GM12878 (cell line): ENCODE data around the gene ELAVL1. TPM values are rescaled to one million over a fixed set of nuclear protein-coding genes. Genes with fewer than 3 reads are reported as not detected.
A peak's percentile ranks its signal among the peaks of the same experiment; 100 is the strongest.

Experiments used
- ATAC-seq: fragments of 200-7000 bp; cut with Tn5 transposase; 3 replicates; pipeline ENCODE4 v1.9.1; 2020; ENCODE audit warnings: mild to moderate bottlenecking, moderate library complexity
- BruUV-seq: library from RNA; stranded (reverse); fragments of 400-500 nt; replicated peaks from 2 replicates; lab custom pipeline; 2021; lab: Mats Ljungman, UMichigan
- CTCF ChIA-PET: fragments of 300-600 bp; sonication (Branson Sonifier 250); formaldehyde crosslinking; extraction: SDS; loops from one replicate; lab custom pipeline; 2021; ENCODE audit warnings: inconsistent platforms; lab: Yijun Ruan, JAX
- POLR2A ChIA-PET: fragments of 350-600 bp; formaldehyde crosslinking; extraction: SDS; loops from one replicate; lab custom pipeline; 2021; ENCODE audit warnings: inconsistent platforms; lab: Charles Lee
- RAD21 ChIA-PET: fragments of 300-600 bp; sonication (Branson Sonifier 250); formaldehyde crosslinking; loops from one replicate; lab custom pipeline; 2023; ENCODE audit warnings: antibody characterized with exemption; ENCODE audit not compliant: unreplicated experiment; lab: Charles Lee
- SMC1A ChIA-PET: fragments of 300-600 bp; sonication (Branson Sonifier 250); formaldehyde crosslinking; loops from one replicate; lab custom pipeline; 2023; ENCODE audit not compliant: unreplicated experiment, uncharacterized antibody; lab: Charles Lee
- DNase-seq: peaks from one replicate; pipeline ENCODE4 v3.0.0-alpha.2; 2011; ENCODE audit warnings: low read depth, low spot score
- FAIRE-seq: peaks from 3 replicates; lab custom pipeline; 2011; peaks lifted over from hg19 to GRCh38; lab: Jason Lieb, UNC
- H2AFZ ChIP-seq: 2 replicates; pipeline ENCODE4 v1.6.0; 2011; ENCODE audit warnings: low read depth, low read length, control low read depth; ENCODE audit not compliant: control insufficient read depth
- H3K27ac ChIP-seq: 2 replicates; pipeline ENCODE4 v1.5.1; 2011; ENCODE audit warnings: control low read depth; ENCODE audit not compliant: control insufficient read depth, insufficient read depth
- H3K27me3 ChIP-seq, 2 experiments: replicated peaks in 1 of 2; 2 replicates each; pipeline versions ENCODE4 v1.6.0 to v1.6.1; 2011; ENCODE audit warnings: low read length in 1 of 2; ENCODE audit not compliant: control insufficient read depth in 2 of 2, insufficient read depth in 2 of 2
- H3K36me3 ChIP-seq, 2 experiments: 2 replicates each; pipeline ENCODE4 v1.5.1; 2011; ENCODE audit warnings: low read length in 1 of 2; ENCODE audit not compliant: control insufficient read depth in 2 of 2, insufficient read depth in 2 of 2
- H3K4me1 ChIP-seq: 2 replicates; pipeline ENCODE4 v1.6.1; 2011; ENCODE audit warnings: mild to moderate bottlenecking, low read length, moderate library complexity, mixed read lengths; ENCODE audit not compliant: control insufficient read depth, insufficient read depth
- H3K4me2 ChIP-seq: 2 replicates; pipeline ENCODE4 v1.6.0; 2011; ENCODE audit warnings: control low read depth; ENCODE audit not compliant: control insufficient read depth, insufficient read depth
- H3K4me3 ChIP-seq: fragments of 200-600 bp; sonication (generic); 2 replicates; pipeline ENCODE4 v1.5.1; 2016
- H3K79me2 ChIP-seq: 2 replicates; pipeline ENCODE4 v1.6.0; 2011; ENCODE audit warnings: low read length; ENCODE audit not compliant: control insufficient read depth, insufficient read depth
- H3K9ac ChIP-seq: 2 replicates; pipeline ENCODE4 v1.8.0; 2011; ENCODE audit warnings: low read length, control low read depth, mixed read lengths; ENCODE audit not compliant: control insufficient read depth, insufficient read depth
- H3K9me3 ChIP-seq: replicated peaks from 3 replicates; pipeline ENCODE4 v1.5.1; 2011; ENCODE audit warnings: mild to moderate bottlenecking, low read length; ENCODE audit not compliant: control insufficient read depth, insufficient read depth
- H4K20me1 ChIP-seq: 2 replicates; pipeline ENCODE4 v1.6.0; 2011; ENCODE audit not compliant: control insufficient read depth, insufficient read depth
- CREB1 ChIP-seq: IDR thresholded peaks from 2 replicates; pipeline ENCODE4 v1.6.1; 2012; ENCODE audit warnings: low read depth, mild to moderate bottlenecking, inconsistent platforms
- HCFC1 ChIP-seq: fragments of 150-350 bp; IDR thresholded peaks from 2 replicates; pipeline ENCODE4 v1.6.1; 2014; ENCODE audit warnings: low read length
- LARP7 ChIP-seq: fragments of 450-650 bp; IDR thresholded peaks from 2 replicates; pipeline ENCODE4 v1.6.1; 2017; ENCODE audit warnings: mild to moderate bottlenecking
- MTA3 ChIP-seq: IDR thresholded peaks from 2 replicates; pipeline ENCODE4 v1.6.1; 2012; ENCODE audit warnings: low read length, inconsistent platforms, borderline replicate concordance
- POLR2A ChIP-seq: IDR thresholded peaks from 2 replicates; pipeline ENCODE4 v1.6.1; 2011; ENCODE audit warnings: low read depth, mild to moderate bottlenecking, low read length
- YBX1 ChIP-seq: fragments of 450-650 bp; IDR thresholded peaks from 2 replicates; pipeline ENCODE4 v1.6.1; 2016; ENCODE audit warnings: antibody characterized with exemption
- WGBS: methylation state at CpG from one replicate; pipeline ENCODE4 v1.1.6; 2016; ENCODE audit warnings: low lambda C conversion rate; ENCODE audit not compliant: insufficient replicate concordance, insufficient coverage; ENCODE audit errors: missing lambda C conversion rate; 5-methylcytosine and 5-hydroxymethylcytosine counted together
- in situ Hi-C: fragments of 300-500 bp; cut with MboI; formaldehyde crosslinking; loops from 9 replicates; pipeline ENCODE4 v1.14.3; 2018; ENCODE audit warnings: mixed read lengths
- intact Hi-C: fragments of 100-400 bp; cut with micrococcal nuclease; formaldehyde crosslinking; loops from one replicate; pipeline ENCODE4 v1.14.2; 2022; ENCODE audit not compliant: unreplicated experiment
- polyA plus RNA-seq, 11 experiments: library from polyadenylated mRNA; depleted of rRNA in 4 of 11; unstranded in 6 of 11; stranded (reverse) in 5 of 11; fragments of >200 nt; fragmentation: Nextera tagmentation in 4 of 11; fragmentation: Illumina TruSeq in 1 of 11; extraction: Ambion mirVana in 4 of 11; extraction: Trizol in 1 of 11; gene quantifications; 1 replicate in 1 of 11; 2 replicates in 10 of 11; pipeline versions ENCODE4 v1.2.1 to v1.2.3, GENCODE V29; 2011 to 2016; ENCODE audit warnings: inconsistent platforms in 2 of 11, missing spikeins in 2 of 11, low read depth in 1 of 11
- total RNA-seq, 4 experiments: library from RNA; depleted of rRNA in 3 of 4; stranded (reverse); fragments of >200 nt in 3 of 4; fragmentation: Illumina TruSeq in 1 of 4; extraction: Trizol in 1 of 4; gene quantifications; 2 replicates each; pipeline versions ENCODE4 v1.2.1 to v1.2.3, GENCODE V29; 2013 to 2021

The ELAVL1 gene
- total and polyA plus RNA-seq, 10 of the 15 experiments (the other 5 are each of a cell fraction or from before 2014, with no cell fraction given) = 7.4 to 155 (median 70.3) TPM

DNA sequence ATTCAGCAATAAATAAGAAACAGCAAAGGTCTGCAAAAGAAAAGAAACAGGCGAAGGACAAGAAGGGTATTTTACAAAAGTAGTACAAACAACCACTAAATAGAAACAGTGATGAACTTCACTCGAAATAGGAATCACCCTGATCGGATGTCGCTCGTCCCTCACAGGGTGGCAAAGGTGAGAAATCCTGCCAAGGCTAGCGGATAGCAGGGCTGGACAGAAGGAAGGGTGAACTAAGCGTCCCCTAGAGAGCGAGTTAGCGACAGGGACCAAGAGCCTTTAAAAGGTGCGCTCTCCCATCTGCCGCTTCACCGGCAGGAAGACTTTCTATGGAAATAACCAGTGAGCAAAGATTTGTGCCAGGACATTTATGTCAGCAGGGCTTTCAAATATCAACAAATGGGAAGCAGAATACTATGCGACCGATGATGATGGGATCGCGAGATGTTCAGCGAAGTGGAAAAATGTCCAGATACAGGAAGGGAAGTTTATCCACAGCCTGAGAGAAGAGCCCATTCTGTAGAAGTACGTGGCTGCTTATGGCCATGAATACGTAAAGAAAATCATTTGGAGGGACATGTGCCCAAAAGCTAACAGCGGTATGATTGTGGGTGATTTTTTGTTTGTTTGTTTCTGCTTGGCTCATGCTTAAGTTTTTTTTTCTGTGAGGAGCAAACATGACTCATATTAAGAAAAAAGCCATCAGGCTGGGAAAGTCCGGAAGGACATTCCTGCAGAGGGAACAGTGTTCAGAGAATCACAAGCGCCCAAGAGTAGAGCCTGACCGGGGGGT lies 18.9 kb downstream of the ELAVL1 start:
- DNase-seq = no peak
- Histone ChIP-seq H3K9ac (no peak overlapping the region), H4K20me1 (peaks cover 4% of the 10 kb centered on the region), H3K27me3 (no peaks in the 10 kb centered on the region), H3K36me3 (peaks cover 46 to 63% of the 10 kb centered on the region in 2 experiments), H3K4me2 (no peak overlapping the region), H3K4me3 (no peak overlapping the region), H3K4me1 (no peaks in the 10 kb centered on the region; the same call in 1 of the 2 replicates), H3K27ac (no peak overlapping the region), H3K9me3 (no peaks in the 10 kb centered on the region), H2AFZ (no peak overlapping the region), H3K79me2 (peaks cover 3% of the 10 kb centered on the region)
- intact Hi-C loops = no loop called here
- in situ Hi-C loops = no loop called here
- no peak for ATAC-seq
- WGBS = 92% methylated on average over 21 of the region's 23 CpGs
- ChIA-PET POLR2A (no interaction called here), RAD21 (no interaction called here), CTCF (no interaction called here), SMC1A (no interaction called here)
- no peak for TF ChIP-seq MTA3
- TF ChIP-seq LARP7 = no peak
- FAIRE-seq = no peak
- BruUV-seq = no TSS peak

DNA sequence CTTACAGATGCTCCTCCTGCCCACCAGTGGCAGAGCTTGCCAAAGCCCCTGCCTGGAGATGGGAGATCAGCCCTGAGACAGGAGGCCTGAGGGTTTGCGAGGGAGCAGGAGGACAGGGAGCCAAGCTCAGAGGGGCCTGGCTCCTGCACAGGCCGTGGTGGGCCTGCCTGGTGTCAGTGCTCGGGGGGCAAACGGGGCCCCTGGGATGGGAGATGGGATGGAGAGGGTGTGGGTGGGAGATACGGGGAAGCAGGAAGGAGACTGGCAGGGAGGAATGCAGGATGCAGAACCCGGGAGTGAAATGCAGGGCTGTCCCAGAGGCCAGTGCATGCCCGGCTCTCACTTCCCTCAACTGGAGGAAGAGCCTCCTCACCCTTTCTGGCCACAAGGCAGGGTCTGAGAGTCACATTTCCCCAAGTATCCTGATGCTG lies 19.9 kb downstream of the ELAVL1 start:
- in situ Hi-C loops (no loop called here), intact Hi-C loops (no loop called here)
- SMC1A ChIA-PET = no interaction called here
- POLR2A ChIA-PET = no interaction called here
- Histone ChIP-seq H3K79me2 (peaks cover 3% of the 10 kb centered on the region), H2AFZ (no peak overlapping the region), H4K20me1 (peaks cover 4% of the 10 kb centered on the region), H3K4me1 (no peaks in the 10 kb centered on the region; the same call in 1 of the 2 replicates), H3K9me3 (no peaks in the 10 kb centered on the region), H3K4me3 (no peak overlapping the region), H3K27me3 (no peaks in the 10 kb centered on the region), H3K36me3 (peaks cover 40 to 58% of the 10 kb centered on the region in 2 experiments), H3K27ac (no peak overlapping the region), H3K4me2 (no peak overlapping the region), H3K9ac (no peak overlapping the region)
- RAD21 ChIA-PET = no interaction called here
- DNase-seq (no peak), ATAC-seq (no peak), FAIRE-seq (no peak)
- CTCF ChIA-PET = interaction anchor here (0.7 kb wide), 2 partner anchors 477 to 518 kb away, joined by 3 read pairs; no protein-coding TSS in a partner anchor
- WGBS = 80% methylated on average over 7 of the region's 7 CpGs
- TF ChIP-seq CREB1 (no peak), POLR2A (peak; percentile 31; the same call in 1 of the 2 replicates), HCFC1 (no peak), LARP7 (no peak), YBX1 (no peak)
- BruUV-seq = no TSS peak
